ENCODE measurements around the gene RIPK4. TPM values are rescaled to one million over a fixed set of nuclear protein-coding genes. Genes with fewer than 3 reads are reported as not detected.
A peak's percentile ranks its signal among the peaks of the same experiment; 100 is the strongest.
"Not testable (repeated sequence)": the region's sequence is repeated elsewhere in the genome, so short reads cannot be mapped to it uniquely, and the experiment has no call there.

The RIPK4 gene
- total RNA-seq, 1 donor from 2014 or later = under 0.01 TPM

GRCh38 chr21:41795726-41796125 is 28.9 kb upstream of the RIPK4 start:
- no peak for DNase-seq (ENCODE audit: low read depth in 2 of 2)

- DNase-seq (ENCODE audit: low read depth in 2 of 2) = no peak
Measured at GRCh38 chr21:41794600-41794999, 27.7 kb upstream of the RIPK4 start.

- DNase-seq (ENCODE audit: low read depth in 2 of 2) = no peak
Measured at GRCh38 chr21:41792711-41793110, 25.9 kb upstream of the RIPK4 start.

- no peak for DNase-seq (ENCODE audit: low read depth in 2 of 2)
Measured at GRCh38 chr21:41786509-41786987, 19.7 kb upstream of the RIPK4 start.

GRCh38 chr21:41785262-41785661 is 18.4 kb upstream of the RIPK4 start:
- DNase-seq (ENCODE audit: low read depth in 2 of 2) = not testable (repeated sequence)

- DNase-seq (ENCODE audit: low read depth in 2 of 2) = no peak
Measured at GRCh38 chr21:41784456-41785102, 17.7 kb upstream of the RIPK4 start.

GRCh38 chr21:41783476-41784180 is 16.8 kb upstream of the RIPK4 start:
- no peak for DNase-seq (ENCODE audit: low read depth in 2 of 2)

GRCh38 chr21:41781050-41781410 is 14.2 kb upstream of the RIPK4 start:
- no peak for DNase-seq (ENCODE audit: low read depth in 2 of 2)

- DNase-seq (ENCODE audit: low read depth in 2 of 2) = no peak
Measured at GRCh38 chr21:41780337-41781049, 13.6 kb upstream of the RIPK4 start.

- DNase-seq (ENCODE audit: low read depth in 2 of 2) = no peak
Measured at GRCh38 chr21:41779659-41780058, 12.8 kb upstream of the RIPK4 start.

- no peak for DNase-seq (ENCODE audit: low read depth in 2 of 2)
Measured at GRCh38 chr21:41778930-41779600, 12.2 kb upstream of the RIPK4 start.

GRCh38 chr21:41777951-41778815 is 11.3 kb upstream of the RIPK4 start:
- peak; percentile 68 to 75 for DNase-seq (ENCODE audit: low read depth in 2 of 2)

GRCh38 chr21:41776778-41777177 is 9.9 kb upstream of the RIPK4 start:
- DNase-seq (ENCODE audit: low read depth in 2 of 2) = no peak

GRCh38 chr21:41775149-41775472 is 8.3 kb upstream of the RIPK4 start:
- DNase-seq (ENCODE audit: low read depth in 2 of 2) = no peak

- DNase-seq (ENCODE audit: low read depth in 2 of 2) = no peak
Measured at GRCh38 chr21:41774467-41775148, 7.8 kb upstream of the RIPK4 start.

GRCh38 chr21:41772351-41773080 is 5.7 kb upstream of the RIPK4 start:
- DNase-seq (ENCODE audit: low read depth in 2 of 2) = no peak

- DNase-seq (ENCODE audit: low read depth in 2 of 2) = no peak
Measured at GRCh38 chr21:41771625-41771945, 4.7 kb upstream of the RIPK4 start.

- no peak for DNase-seq (ENCODE audit: low read depth in 2 of 2)
Measured at GRCh38 chr21:41770901-41771624, 4.2 kb upstream of the RIPK4 start.

GRCh38 chr21:41769933-41770332 is 3.1 kb upstream of the RIPK4 start:
- DNase-seq (ENCODE audit: low read depth in 2 of 2) = no peak
